PC-3 (cell line): ENCODE data around the gene TRIM47. TPM values are rescaled to one million over a fixed set of nuclear protein-coding genes. Genes with fewer than 3 reads are reported as not detected.

Experiments
- ATAC-seq: fragments of 200-7000 bp; cut with Tn5 transposase; 2 replicates; pipeline ENCODE4 v1.9.1; 2020; ENCODE audit warnings: mild to moderate bottlenecking, moderate library complexity
- BruUV-seq: library from RNA; stranded (reverse); fragments of 400-500 nt; replicated peaks from 2 replicates; lab custom pipeline; 2021; lab: Mats Ljungman, UMichigan
- CTCF ChIA-PET: fragments of 300-600 bp; sonication (Branson Sonifier 250); formaldehyde crosslinking; loops from one replicate; lab custom pipeline; 2022; ENCODE audit warnings: antibody characterized with exemption; lab: Charles Lee
- POLR2A ChIA-PET: fragments of 300-600 bp; sonication (Branson Sonifier 250); formaldehyde crosslinking; loops from one replicate; lab custom pipeline; 2022; ENCODE audit warnings: antibody characterized with exemption; ENCODE audit not compliant: unreplicated experiment; lab: Charles Lee
- DNase-seq: peaks from one replicate; pipeline ENCODE4 v3.0.0-alpha.2; 2015
- H2AFZ ChIP-seq: fragments of 300-600 bp; sonication (generic); 2 replicates; pipeline ENCODE4 v1.6.0; 2016; ENCODE audit warnings: antibody characterized with exemption, low read length
- H3F3A ChIP-seq: fragments of 300-600 bp; sonication (generic); one replicate; pipeline ENCODE4 v1.6.0; 2017; ENCODE audit warnings: antibody characterized with exemption, low read length, control low read depth, mild to moderate bottlenecking; ENCODE audit not compliant: unreplicated experiment
- H3K27ac ChIP-seq: fragments of 300-600 bp; sonication (generic); 2 replicates; pipeline ENCODE4 v1.5.1; 2016; ENCODE audit warnings: mild to moderate bottlenecking, low read length
- H3K27me3 ChIP-seq: fragments of 300-600 bp; sonication (generic); 2 replicates; pipeline ENCODE4 v1.6.1; 2016; ENCODE audit warnings: low read length, mixed read lengths
- H3K36me3 ChIP-seq: fragments of 300-600 bp; sonication (generic); 2 replicates; pipeline ENCODE4 v1.6.1; 2016; ENCODE audit warnings: low read depth, mixed run types, low read length, mixed read lengths
- H3K4me1 ChIP-seq: fragments of 300-600 bp; sonication (generic); 2 replicates; pipeline ENCODE4 v1.5.1; 2016; ENCODE audit warnings: low read length; ENCODE audit not compliant: insufficient read depth
- H3K4me2 ChIP-seq: fragments of 300-600 bp; sonication (generic); 2 replicates; pipeline ENCODE4 v1.6.0; 2016; ENCODE audit warnings: low read length
- H3K4me3 ChIP-seq: fragments of 300-600 bp; sonication (generic); 2 replicates; pipeline ENCODE4 v1.5.1; 2016; ENCODE audit warnings: mild to moderate bottlenecking, low read length, mixed read lengths
- H3K79me2 ChIP-seq: fragments of 300-600 bp; sonication (generic); 2 replicates; pipeline ENCODE4 v1.6.1; 2017; ENCODE audit warnings: low read length, mixed read lengths
- H3K9ac ChIP-seq: fragments of 300-600 bp; sonication (generic); 2 replicates; pipeline ENCODE4 v1.6.0; 2016; ENCODE audit warnings: mild to moderate bottlenecking, low read length
- H3K9me2 ChIP-seq: fragments of 300-600 bp; sonication (generic); replicated peaks from 2 replicates; pipeline ENCODE4 v1.6.1; 2016; ENCODE audit warnings: mixed run types, low read length, mixed read lengths
- H3K9me3 ChIP-seq: fragments of 300-600 bp; sonication (generic); 2 replicates; pipeline ENCODE4 v1.6.1; 2016; ENCODE audit warnings: low read length, mixed read lengths
- H4K20me1 ChIP-seq: fragments of 300-600 bp; sonication (generic); 2 replicates; pipeline ENCODE4 v1.6.1; 2016; ENCODE audit warnings: low read length, mixed read lengths
- EZH2 ChIP-seq: fragments of 300-600 bp; sonication (generic); IDR thresholded peaks from one replicate; pipeline ENCODE4 v1.6.1; 2017; ENCODE audit warnings: antibody characterized with exemption, mild to moderate bottlenecking, low read length; ENCODE audit not compliant: unreplicated experiment
- EZH2phosphoT487 ChIP-seq: fragments of 300-600 bp; sonication (generic); IDR thresholded peaks from 2 replicates; pipeline ENCODE4 v1.6.1; 2018; ENCODE audit warnings: mild to moderate bottlenecking, antibody characterized with exemption, low read length, borderline replicate concordance
- intact Hi-C: fragments of 100-400 bp; cut with micrococcal nuclease; formaldehyde crosslinking; loops from 2 replicates; pipeline ENCODE4 v1.9.0; 2023
- total RNA-seq: library from RNA; depleted of rRNA; stranded (reverse); fragments of >200 nt; gene quantifications from 2 replicates; pipeline ENCODE4 v1.2.3, GENCODE V29; 2014
- TF ChIP-seq, protein P1 (sequence below): fragments of 300-600 bp; sonication (generic); conservative IDR thresholded peaks from 2 replicates; pipeline ENCODE4 v1.5.1; 2017; ENCODE audit warnings: antibody characterized with exemption, low read depth, mild to moderate bottlenecking, low read length

The TRIM47 gene
- total RNA-seq, 1 experiment from 2014 or later, result 73.7 TPM

GRCh38 chr17:75917917-75918445 is 39.6 kb upstream of the TRIM47 start:
- no peak overlapping the region for H3K4me2 ChIP-seq
- no peak overlapping the region for H2AFZ ChIP-seq
- POLR2A ChIA-PET, result no interaction called here
- no peaks in the 10 kb centered on the region for H4K20me1 ChIP-seq
- no peak overlapping the region for H3K27ac ChIP-seq
- no peaks in the 10 kb centered on the region for H3F3A ChIP-seq
- intact Hi-C loops, result no loop called here
- H3K9ac ChIP-seq, result no peak overlapping the region
- CTCF ChIA-PET, result interaction anchor here (1.0 kb wide), 1 partner anchor 13 kb away, joined by 4 read pairs; no protein-coding TSS in a partner anchor
- DNase-seq, result no peak
- H3K4me1 ChIP-seq, result no peaks in the 10 kb centered on the region
- no peak overlapping the region for H3K4me3 ChIP-seq
- BruUV-seq, result no TSS peak
- no peaks in the 10 kb centered on the region for H3K9me3 ChIP-seq
- TF ChIP-seq EZH2, result no peak
- TF ChIP-seq EZH2phosphoT487, result no peak
- TF ChIP-seq, protein P1, sequence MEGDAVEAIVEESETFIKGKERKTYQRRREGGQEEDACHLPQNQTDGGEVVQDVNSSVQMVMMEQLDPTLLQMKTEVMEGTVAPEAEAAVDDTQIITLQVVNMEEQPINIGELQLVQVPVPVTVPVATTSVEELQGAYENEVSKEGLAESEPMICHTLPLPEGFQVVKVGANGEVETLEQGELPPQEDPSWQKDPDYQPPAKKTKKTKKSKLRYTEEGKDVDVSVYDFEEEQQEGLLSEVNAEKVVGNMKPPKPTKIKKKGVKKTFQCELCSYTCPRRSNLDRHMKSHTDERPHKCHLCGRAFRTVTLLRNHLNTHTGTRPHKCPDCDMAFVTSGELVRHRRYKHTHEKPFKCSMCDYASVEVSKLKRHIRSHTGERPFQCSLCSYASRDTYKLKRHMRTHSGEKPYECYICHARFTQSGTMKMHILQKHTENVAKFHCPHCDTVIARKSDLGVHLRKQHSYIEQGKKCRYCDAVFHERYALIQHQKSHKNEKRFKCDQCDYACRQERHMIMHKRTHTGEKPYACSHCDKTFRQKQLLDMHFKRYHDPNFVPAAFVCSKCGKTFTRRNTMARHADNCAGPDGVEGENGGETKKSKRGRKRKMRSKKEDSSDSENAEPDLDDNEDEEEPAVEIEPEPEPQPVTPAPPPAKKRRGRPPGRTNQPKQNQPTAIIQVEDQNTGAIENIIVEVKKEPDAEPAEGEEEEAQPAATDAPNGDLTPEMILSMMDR, result no peak
- H3K36me3 ChIP-seq, result no peaks in the 10 kb centered on the region; the same call in 1 of the 2 replicates
- H3K79me2 ChIP-seq, result no peaks in the 10 kb centered on the region
- ATAC-seq, result no peak
- H3K9me2 ChIP-seq, result no peaks in the 10 kb centered on the region
- H3K27me3 ChIP-seq, result no peaks in the 10 kb centered on the region

- DNase-seq (no peak), ATAC-seq (no peak)
- POLR2A ChIA-PET, result no interaction called here
- Histone ChIP-seq H2AFZ (no peak overlapping the region), H3K27ac (no peak overlapping the region), H3K4me3 (no peak overlapping the region), H3K9ac (no peak overlapping the region), H3F3A (no peaks in the 10 kb centered on the region), H3K9me2 (no peaks in the 10 kb centered on the region), H4K20me1 (no peaks in the 10 kb centered on the region), H3K79me2 (no peaks in the 10 kb centered on the region), H3K27me3 (no peaks in the 10 kb centered on the region), H3K4me1 (no peaks in the 10 kb centered on the region), H3K36me3 (no peaks in the 10 kb centered on the region; the same call in 1 of the 2 replicates), H3K4me2 (no peak overlapping the region), H3K9me3 (no peaks in the 10 kb centered on the region)
- BruUV-seq, result no TSS peak
- CTCF ChIA-PET, result interaction anchor here (0.6 kb wide), 1 partner anchor 12 kb away, joined by 3 read pairs; no protein-coding TSS in a partner anchor
- TF ChIP-seq EZH2phosphoT487 (no peak), EZH2 (no peak)
- TF ChIP-seq, protein P1, result no peak
- intact Hi-C loops, result no loop called here
These were observed 38.9 kb upstream of the TRIM47 start for GRCh38 chr17:75917141-75917916.

- Histone ChIP-seq H3K9me3 (no peaks in the 10 kb centered on the region), H3K79me2 (no peaks in the 10 kb centered on the region), H3K9ac (no peak overlapping the region), H3K4me3 (no peak overlapping the region), H3K36me3 (no peaks in the 10 kb centered on the region), H2AFZ (no peak overlapping the region), H3K27ac (no peak overlapping the region), H3K9me2 (no peaks in the 10 kb centered on the region), H3K27me3 (no peaks in the 10 kb centered on the region), H3F3A (no peaks in the 10 kb centered on the region), H4K20me1 (no peaks in the 10 kb centered on the region), H3K4me2 (no peak overlapping the region), H3K4me1 (no peaks in the 10 kb centered on the region)
- CTCF ChIA-PET, result no interaction called here
- ATAC-seq, result no peak
- BruUV-seq, result no TSS peak
- POLR2A ChIA-PET, result no interaction called here
- intact Hi-C loops, result no loop called here
- TF ChIP-seq EZH2phosphoT487 (no peak), EZH2 (no peak)
- DNase-seq, result no peak
These were observed 36.9 kb upstream of the TRIM47 start for GRCh38 chr17:75915268-75915667.
